NCI-H524 (cell line): ENCODE results near the gene TMCO6.
"Not testable (repeated sequence)": the region's sequence is repeated elsewhere in the genome, so short reads cannot be mapped to it uniquely, and the experiment has no call there.

Source experiments
- DNase-seq, 2 experiments: peaks; one replicate each; lab custom pipeline; 2025; lab: John Stamatoyannopoulos, UW

The TMCO6 gene

GRCh38 chr5:140630292-140631035 lies 8.8 kb upstream of the TMCO6 start:
- no peak for DNase-seq

GRCh38 chr5:140631036-140631417 lies 8.2 kb upstream of the TMCO6 start:
- no peak for DNase-seq

- peak; percentile 31 to 65 for DNase-seq
Observed at GRCh38 chr5:140631831-140632365, 7.4 kb upstream of the TMCO6 start.

GRCh38 chr5:140632366-140633020 lies 6.8 kb upstream of the TMCO6 start:
- peak; percentile 29 to 60 for DNase-seq

- peak; percentile 50 to 55 for DNase-seq
Observed at GRCh38 chr5:140633021-140633471, 6.2 kb upstream of the TMCO6 start, which contains the start of gene CD14. Gene CD14 (minus strand): TSS chr5:140633175. CDS start chr5:140633071, 104 bp downstream.

- DNase-seq: no peak
Observed at GRCh38 chr5:140633501-140633900, 5.8 kb upstream of the TMCO6 start.

- no peak for DNase-seq
Observed at GRCh38 chr5:140634103-140634502, 5.1 kb upstream of the TMCO6 start.

- no peak for DNase-seq
Observed at GRCh38 chr5:140635291-140636257, 3.7 kb upstream of the TMCO6 start.

GRCh38 chr5:140637371-140638100 lies 1.7 kb upstream of the TMCO6 start:
- no peak for DNase-seq

GRCh38 chr5:140638898-140639147 lies 428 bp upstream of the TMCO6 start:
- DNase-seq: not testable (repeated sequence)

GRCh38 chr5:140641716-140642115 lies 2.5 kb downstream of the TMCO6 start:
- no peak for DNase-seq

GRCh38 chr5:140642718-140643117 lies 3.5 kb downstream of the TMCO6 start:
- DNase-seq: no peak

- no peak for DNase-seq
Observed at GRCh38 chr5:140647042-140647419, 7.8 kb downstream of the TMCO6 start.

- no peak for DNase-seq
Observed at GRCh38 chr5:140658870-140659269, 19.6 kb downstream of the TMCO6 start.

- not testable (repeated sequence) for DNase-seq
Observed at GRCh38 chr5:140660371-140660770, 21.1 kb downstream of the TMCO6 start.

- no peak for DNase-seq
Observed at GRCh38 chr5:140664030-140664358, 24.7 kb downstream of the TMCO6 start.

GRCh38 chr5:140664359-140665119 lies 25.3 kb downstream of the TMCO6 start, which contains the start of gene WDR55:
Gene WDR55 (plus strand): TSS chr5:140664904. CDS start chr5:140664913, 9 bp downstream.
- DNase-seq: peak; percentile 83 to 92

GRCh38 chr5:140671035-140671434 lies 31.8 kb downstream of the TMCO6 start:
- DNase-seq: not testable (repeated sequence)

GRCh38 chr5:140671472-140672125 lies 32.3 kb downstream of the TMCO6 start:
- DNase-seq: no peak
